Measurements from ENCODE around the gene SUPT4H1.

GRCh38 chr17:58315281-58315711, 36.7 kb downstream of the SUPT4H1 start:
- TF ChIP-seq NFYB (IDR thresholded peaks at IDR 0.05; ENCODE audit: extremely low read depth, insufficient read length) (no peak), TCF7L2 (IDR thresholded peaks at IDR 0.05; ENCODE audit: low read depth, low read length) (no peak), NCOA4 (IDR thresholded peaks at IDR 0.05; ENCODE audit: partially characterized antibody) (no peak), SIX5 (IDR thresholded peaks at IDR 0.05; ENCODE audit: borderline replicate concordance in 1 of 2, insufficient read depth in 1 of 2, low read depth in 1 of 2, low read length in 2 of 2) (no peak), MXI1 (IDR thresholded peaks at IDR 0.05; ENCODE audit: low read depth, low read length) (no peak), SAP30 (IDR thresholded peaks at IDR 0.05; ENCODE audit: borderline replicate concordance, insufficient read depth, low read depth, low read length, poor library complexity, severe bottlenecking) (no peak), PHB2 (IDR thresholded peaks at IDR 0.05; ENCODE audit: low read depth) (no peak)
- TF ChIP-seq, protein P1, sequence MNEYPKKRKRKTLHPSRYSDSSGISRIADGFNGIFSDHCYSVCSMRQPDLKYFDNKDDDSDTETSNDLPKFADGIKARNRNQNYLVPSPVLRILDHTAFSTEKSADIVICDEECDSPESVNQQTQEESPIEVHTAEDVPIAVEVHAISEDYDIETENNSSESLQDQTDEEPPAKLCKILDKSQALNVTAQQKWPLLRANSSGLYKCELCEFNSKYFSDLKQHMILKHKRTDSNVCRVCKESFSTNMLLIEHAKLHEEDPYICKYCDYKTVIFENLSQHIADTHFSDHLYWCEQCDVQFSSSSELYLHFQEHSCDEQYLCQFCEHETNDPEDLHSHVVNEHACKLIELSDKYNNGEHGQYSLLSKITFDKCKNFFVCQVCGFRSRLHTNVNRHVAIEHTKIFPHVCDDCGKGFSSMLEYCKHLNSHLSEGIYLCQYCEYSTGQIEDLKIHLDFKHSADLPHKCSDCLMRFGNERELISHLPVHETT (CRISPR knock-in tag; conservative IDR thresholded peaks at IDR 0.05 in 1 of 2, IDR thresholded peaks at IDR 0.05 in 1 of 2) = no peak
